GM12878 (cell line): Measurements from ENCODE around the gene SCGB1A1. TPM values are rescaled to one million over a fixed set of nuclear protein-coding genes. Genes with fewer than 3 reads are reported as not detected.

ENCODE experiments used
- polyA plus RNA-seq, 11 experiments: library from polyadenylated mRNA; depleted of rRNA in 4 of 11; unstranded in 6 of 11; stranded (reverse) in 5 of 11; fragments of >200 nt; fragmentation: Nextera tagmentation in 4 of 11; fragmentation: Illumina TruSeq in 1 of 11; extraction: Ambion mirVana in 4 of 11; extraction: Trizol in 1 of 11; gene quantifications; 1 replicate in 1 of 11; 2 replicates in 10 of 11; pipeline versions ENCODE4 v1.2.1 to v1.2.3, GENCODE V29; 2011 to 2016; ENCODE audit warnings: inconsistent platforms in 2 of 11, missing spikeins in 2 of 11, low read depth in 1 of 11
- total RNA-seq, 4 experiments: library from RNA; depleted of rRNA in 3 of 4; stranded (reverse); fragments of >200 nt in 3 of 4; fragmentation: Illumina TruSeq in 1 of 4; extraction: Trizol in 1 of 4; gene quantifications; 2 replicates each; pipeline versions ENCODE4 v1.2.1 to v1.2.3, GENCODE V29; 2013 to 2021

The SCGB1A1 gene
- total and polyA plus RNA-seq, 10 of the 15 experiments (the other 5 are each of a cell fraction or from before 2014, with no cell fraction given), result not detected

Other genes with a start within 250 kb of the SCGB1A1 start
Only the 7 nearest of the 17 such genes appear.
- not detected in 2 replicates for gene SCGB1D2, start 176.8 kb upstream of the SCGB1A1 start, total RNA-seq (2014; rRNA removed)
- not detected in 2 replicates for gene SCGB1D2, start 176.8 kb upstream of the SCGB1A1 start, total RNA-seq (2014; rRNA removed; fragmentation: Illumina TruSeq; extraction: Trizol)
- not detected in 2 replicates for gene SCGB1D2, start 176.8 kb upstream of the SCGB1A1 start, total RNA-seq (2021)
- gene SCGB1D2, start 176.8 kb upstream of the SCGB1A1 start, polyA plus RNA-seq (2011; rRNA removed), result not detected in 2 replicates
- not detected in 2 replicates for gene SCGB1D2, start 176.8 kb upstream of the SCGB1A1 start, polyA plus RNA-seq (2014; fragmentation: Illumina TruSeq; extraction: Trizol)
- gene SCGB1D2, start 176.8 kb upstream of the SCGB1A1 start, polyA plus RNA-seq (2014; fragmentation: Nextera tagmentation; extraction: Ambion mirVana), result not detected
- gene SCGB1D2, start 176.8 kb upstream of the SCGB1A1 start, polyA plus RNA-seq (2014; rRNA removed), result not detected in 2 replicates
- gene SCGB1D2, start 176.8 kb upstream of the SCGB1A1 start, polyA plus RNA-seq (2016; fragmentation: Nextera tagmentation; extraction: Ambion mirVana), result under 1 TPM in 1 of 2 experiments, not detected in 1; 0.48 TPM
- not detected in 2 replicates for gene SCGB2A2, start 148.9 kb upstream of the SCGB1A1 start, total RNA-seq (2014; rRNA removed)
- not detected in 2 replicates for gene SCGB2A2, start 148.9 kb upstream of the SCGB1A1 start, total RNA-seq (2014; rRNA removed; fragmentation: Illumina TruSeq; extraction: Trizol)
- not detected in 2 replicates for gene SCGB2A2, start 148.9 kb upstream of the SCGB1A1 start, total RNA-seq (2021)
- gene SCGB2A2, start 148.9 kb upstream of the SCGB1A1 start, polyA plus RNA-seq (2011; rRNA removed), result not detected in 2 replicates
- not detected in 2 replicates for gene SCGB2A2, start 148.9 kb upstream of the SCGB1A1 start, polyA plus RNA-seq (2014; fragmentation: Illumina TruSeq; extraction: Trizol)
- not detected for gene SCGB2A2, start 148.9 kb upstream of the SCGB1A1 start, polyA plus RNA-seq (2014; fragmentation: Nextera tagmentation; extraction: Ambion mirVana)
- gene SCGB2A2, start 148.9 kb upstream of the SCGB1A1 start, polyA plus RNA-seq (2014; rRNA removed), result not detected in 2 replicates
- not detected for gene SCGB2A2, start 148.9 kb upstream of the SCGB1A1 start, polyA plus RNA-seq (2016; fragmentation: Nextera tagmentation; extraction: Ambion mirVana)
- gene SCGB1D4, start 120.0 kb upstream of the SCGB1A1 start, total RNA-seq (2014; rRNA removed), result not detected in 2 replicates
- not detected in 2 replicates for gene SCGB1D4, start 120.0 kb upstream of the SCGB1A1 start, total RNA-seq (2014; rRNA removed; fragmentation: Illumina TruSeq; extraction: Trizol)
- not detected in 2 replicates for gene SCGB1D4, start 120.0 kb upstream of the SCGB1A1 start, total RNA-seq (2021)
- gene SCGB1D4, start 120.0 kb upstream of the SCGB1A1 start, polyA plus RNA-seq (2011; rRNA removed), result not detected in 2 replicates
- not detected in 2 replicates for gene SCGB1D4, start 120.0 kb upstream of the SCGB1A1 start, polyA plus RNA-seq (2014; fragmentation: Illumina TruSeq; extraction: Trizol)
- not detected for gene SCGB1D4, start 120.0 kb upstream of the SCGB1A1 start, polyA plus RNA-seq (2014; fragmentation: Nextera tagmentation; extraction: Ambion mirVana)
- gene SCGB1D4, start 120.0 kb upstream of the SCGB1A1 start, polyA plus RNA-seq (2014; rRNA removed), result not detected in 2 replicates
- gene SCGB1D4, start 120.0 kb upstream of the SCGB1A1 start, polyA plus RNA-seq (2016; fragmentation: Nextera tagmentation; extraction: Ambion mirVana), result not detected
- 4.9 and 5.8 TPM in 2 replicates for gene ASRGL1, start 81.6 kb upstream of the SCGB1A1 start, total RNA-seq (2014; rRNA removed)
- 2.9 and 3.4 TPM in 2 replicates for gene ASRGL1, start 81.6 kb upstream of the SCGB1A1 start, total RNA-seq (2014; rRNA removed; fragmentation: Illumina TruSeq; extraction: Trizol)
- gene ASRGL1, start 81.6 kb upstream of the SCGB1A1 start, total RNA-seq (2021), result 4.5 and 5.8 TPM in 2 replicates
- gene ASRGL1, start 81.6 kb upstream of the SCGB1A1 start, polyA plus RNA-seq (2011; rRNA removed), result 23.3 and 24.5 TPM in 2 replicates
- 2.7 and 2.9 TPM in 2 replicates for gene ASRGL1, start 81.6 kb upstream of the SCGB1A1 start, polyA plus RNA-seq (2014; fragmentation: Illumina TruSeq; extraction: Trizol)
- gene ASRGL1, start 81.6 kb upstream of the SCGB1A1 start, polyA plus RNA-seq (2014; fragmentation: Nextera tagmentation; extraction: Ambion mirVana), result 1 to 10 TPM in 1 of 2 experiments, under 1 TPM in 1; 0.97 to 1.9 TPM
- 3.9 and 5.7 TPM in 2 replicates for gene ASRGL1, start 81.6 kb upstream of the SCGB1A1 start, polyA plus RNA-seq (2014; rRNA removed)
- gene ASRGL1, start 81.6 kb upstream of the SCGB1A1 start, polyA plus RNA-seq (2016; fragmentation: Nextera tagmentation; extraction: Ambion mirVana), result 10 to 100 TPM; 10.5 to 12.4 TPM
- 44.4 and 46.6 TPM in 2 replicates for gene AHNAK, start 127.8 kb downstream of the SCGB1A1 start, total RNA-seq (2014; rRNA removed)
- gene AHNAK, start 127.8 kb downstream of the SCGB1A1 start, total RNA-seq (2014; rRNA removed; fragmentation: Illumina TruSeq; extraction: Trizol), result 43.5 and 49.6 TPM in 2 replicates
- 90.0 and 90.3 TPM in 2 replicates for gene AHNAK, start 127.8 kb downstream of the SCGB1A1 start, total RNA-seq (2021)
- gene AHNAK, start 127.8 kb downstream of the SCGB1A1 start, polyA plus RNA-seq (2011; rRNA removed), result 12.7 and 16.1 TPM in 2 replicates
- gene AHNAK, start 127.8 kb downstream of the SCGB1A1 start, polyA plus RNA-seq (2014; fragmentation: Illumina TruSeq; extraction: Trizol), result 42.3 and 53.4 TPM in 2 replicates
- 1 to 10 TPM in 1 of 2 experiments, under 1 TPM in 1; 0.76 to 1.2 TPM for gene AHNAK, start 127.8 kb downstream of the SCGB1A1 start, polyA plus RNA-seq (2014; fragmentation: Nextera tagmentation; extraction: Ambion mirVana)
- 22.5 and 23.5 TPM in 2 replicates for gene AHNAK, start 127.8 kb downstream of the SCGB1A1 start, polyA plus RNA-seq (2014; rRNA removed)
- gene AHNAK, start 127.8 kb downstream of the SCGB1A1 start, polyA plus RNA-seq (2016; fragmentation: Nextera tagmentation; extraction: Ambion mirVana), result 10 to 100 TPM; 11.8 to 16.4 TPM
- gene EEF1G, start 154.9 kb downstream of the SCGB1A1 start, total RNA-seq (2014; rRNA removed), result 2,512 and 2,611 TPM in 2 replicates
- 2,491 and 2,551 TPM in 2 replicates for gene EEF1G, start 154.9 kb downstream of the SCGB1A1 start, total RNA-seq (2014; rRNA removed; fragmentation: Illumina TruSeq; extraction: Trizol)
- 2,218 and 2,306 TPM in 2 replicates for gene EEF1G, start 154.9 kb downstream of the SCGB1A1 start, total RNA-seq (2021)
- gene EEF1G, start 154.9 kb downstream of the SCGB1A1 start, polyA plus RNA-seq (2011; rRNA removed), result 1,766 and 2,335 TPM in 2 replicates
- 2,336 and 2,739 TPM in 2 replicates for gene EEF1G, start 154.9 kb downstream of the SCGB1A1 start, polyA plus RNA-seq (2014; fragmentation: Illumina TruSeq; extraction: Trizol)
- 1,000 to 10,000 TPM; 1,227 to 1,233 TPM for gene EEF1G, start 154.9 kb downstream of the SCGB1A1 start, polyA plus RNA-seq (2014; fragmentation: Nextera tagmentation; extraction: Ambion mirVana)
- gene EEF1G, start 154.9 kb downstream of the SCGB1A1 start, polyA plus RNA-seq (2014; rRNA removed), result 2,498 and 2,961 TPM in 2 replicates
- 100 to 1,000 TPM; 850 to 912 TPM for gene EEF1G, start 154.9 kb downstream of the SCGB1A1 start, polyA plus RNA-seq (2016; fragmentation: Nextera tagmentation; extraction: Ambion mirVana)
- gene TUT1, start 172.5 kb downstream of the SCGB1A1 start, total RNA-seq (2014; rRNA removed), result 12.1 and 12.3 TPM in 2 replicates
- gene TUT1, start 172.5 kb downstream of the SCGB1A1 start, total RNA-seq (2014; rRNA removed; fragmentation: Illumina TruSeq; extraction: Trizol), result 6.9 and 8.3 TPM in 2 replicates
- gene TUT1, start 172.5 kb downstream of the SCGB1A1 start, total RNA-seq (2021), result 26.6 and 28.4 TPM in 2 replicates
- gene TUT1, start 172.5 kb downstream of the SCGB1A1 start, polyA plus RNA-seq (2011; rRNA removed), result 12.0 and 18.4 TPM in 2 replicates
- 9.5 and 14.0 TPM in 2 replicates for gene TUT1, start 172.5 kb downstream of the SCGB1A1 start, polyA plus RNA-seq (2014; fragmentation: Illumina TruSeq; extraction: Trizol)
- 1 to 10 TPM; 1.1 to 1.4 TPM for gene TUT1, start 172.5 kb downstream of the SCGB1A1 start, polyA plus RNA-seq (2014; fragmentation: Nextera tagmentation; extraction: Ambion mirVana)
- 19.4 and 22.7 TPM in 2 replicates for gene TUT1, start 172.5 kb downstream of the SCGB1A1 start, polyA plus RNA-seq (2014; rRNA removed)
- 10 to 100 TPM; 26.9 to 29.9 TPM for gene TUT1, start 172.5 kb downstream of the SCGB1A1 start, polyA plus RNA-seq (2016; fragmentation: Nextera tagmentation; extraction: Ambion mirVana)